ENCODE measurements around the gene TBC1D1. TPM values are rescaled to one million over a fixed set of nuclear protein-coding genes. Genes with fewer than 3 reads are reported as not detected.
A peak's percentile ranks its signal among the peaks of the same experiment; 100 is the strongest.

TBC1D1 gene
- polyA plus RNA-seq, 1 donor (not counting 4 experiments of a cell fraction or from before 2014, with no cell fraction given) = 32.5 TPM

GRCh38 chr4:38184404-38184803 lies 293.5 kb downstream of the TBC1D1 start:
- Histone ChIP-seq H3K9ac (ENCODE audit: control insufficient read depth, extremely low read depth, insufficient read depth, low read length) (no peak overlapping the region), H2AFZ (ENCODE audit: control insufficient read depth, low read length) (no peak overlapping the region), H3K27ac (ENCODE audit: control insufficient read depth, insufficient read depth, low read length) (no peak overlapping the region), H3K36me3 (ENCODE audit: control insufficient read depth in 2 of 2, extremely low read depth in 1 of 2, insufficient read depth in 2 of 2, low read length in 2 of 2) (no peaks in the 10 kb centered on the region), H3K4me2 (ENCODE audit: control insufficient read depth, extremely low read depth, insufficient read depth, low read depth, low read length) (no peak overlapping the region), H3K9me3 (ENCODE audit: control insufficient read depth, low read depth, low read length) (no peaks in the 10 kb centered on the region), H3K9me1 (ENCODE audit: control insufficient read depth, extremely low read depth, insufficient read depth, low read length) (no peaks in the 10 kb centered on the region), H3K4me3 (ENCODE audit: control insufficient read depth in 2 of 3, extremely low read depth in 1 of 3, insufficient read depth in 2 of 3, low read depth in 1 of 3, low read length in 3 of 3) (no peak overlapping the region), H3K27me3 (ENCODE audit: control insufficient read depth, extremely low read depth, insufficient read depth, low read length) (no peaks in the 10 kb centered on the region), H3K79me2 (ENCODE audit: control insufficient read depth, insufficient read depth, low read length) (no peaks in the 10 kb centered on the region), H4K20me1 (ENCODE audit: control insufficient read depth, extremely low read depth, insufficient read depth, low read length) (no peaks in the 10 kb centered on the region), H3K4me1 (ENCODE audit: control insufficient read depth, extremely low read depth, insufficient read depth, low read length) (peaks cover 25% of the 10 kb centered on the region)
- peak in 2 of 3 experiments; percentile 40 to 42 for TF ChIP-seq CTCF (optimal IDR thresholded peaks at IDR 0.05 in 1 of 3, IDR thresholded peaks at IDR 0.05 in 1 of 3, conservative IDR thresholded peaks at IDR 0.05 in 1 of 3; ENCODE audit: extremely low read depth in 1 of 3, insufficient read depth in 2 of 3, low read length in 3 of 3)
- TF ChIP-seq EZH2 (IDR thresholded peaks at IDR 0.05; ENCODE audit: low read length) = no peak
- dilution Hi-C loops (cut with MboI; ENCODE audit: extremely low pct_ligation_motif_present, low sequenced_read_pairs) = no loop called here
- FAIRE-seq (no peak), DNase-seq (ENCODE audit: low read depth, low spot score) (no peak)

- no peak overlapping the region for H3K4me3 ChIP-seq (ENCODE audit: control insufficient read depth in 2 of 3, extremely low read depth in 1 of 3, insufficient read depth in 2 of 3, low read depth in 1 of 3, low read length in 3 of 3)
- no peak overlapping the region for H3K9ac ChIP-seq (ENCODE audit: control insufficient read depth, extremely low read depth, insufficient read depth, low read length)
- FAIRE-seq (no peak), DNase-seq (ENCODE audit: low read depth, low spot score) (no peak)
- H4K20me1 ChIP-seq (ENCODE audit: control insufficient read depth, extremely low read depth, insufficient read depth, low read length) = no peaks in the 10 kb centered on the region
- no peak overlapping the region for H2AFZ ChIP-seq (ENCODE audit: control insufficient read depth, low read length)
- no peak overlapping the region for H3K4me2 ChIP-seq (ENCODE audit: control insufficient read depth, extremely low read depth, insufficient read depth, low read depth, low read length)
- H3K4me1 ChIP-seq (ENCODE audit: control insufficient read depth, extremely low read depth, insufficient read depth, low read length) = peaks cover 23% of the 10 kb centered on the region
- H3K9me1 ChIP-seq (ENCODE audit: control insufficient read depth, extremely low read depth, insufficient read depth, low read length) = no peaks in the 10 kb centered on the region
- H3K27me3 ChIP-seq (ENCODE audit: control insufficient read depth, extremely low read depth, insufficient read depth, low read length) = no peaks in the 10 kb centered on the region
- H3K27ac ChIP-seq (ENCODE audit: control insufficient read depth, insufficient read depth, low read length) = no peak overlapping the region
- no peaks in the 10 kb centered on the region for H3K79me2 ChIP-seq (ENCODE audit: control insufficient read depth, insufficient read depth, low read length)
- H3K9me3 ChIP-seq (ENCODE audit: control insufficient read depth, low read depth, low read length) = no peaks in the 10 kb centered on the region
- no peaks in the 10 kb centered on the region for H3K36me3 ChIP-seq (ENCODE audit: control insufficient read depth in 2 of 2, extremely low read depth in 1 of 2, insufficient read depth in 2 of 2, low read length in 2 of 2)
- dilution Hi-C loops (cut with MboI; ENCODE audit: extremely low pct_ligation_motif_present, low sequenced_read_pairs) = no loop called here
- TF ChIP-seq EZH2 (IDR thresholded peaks at IDR 0.05; ENCODE audit: low read length) = no peak
- TF ChIP-seq CTCF (optimal IDR thresholded peaks at IDR 0.05 in 1 of 3, IDR thresholded peaks at IDR 0.05 in 1 of 3, conservative IDR thresholded peaks at IDR 0.05 in 1 of 3; ENCODE audit: extremely low read depth in 1 of 3, insufficient read depth in 2 of 3, low read length in 3 of 3) = no peak
These were observed 294.7 kb downstream of the TBC1D1 start for GRCh38 chr4:38185406-38186144.

Data from keratinocyte (primary cell).